Measurements from ENCODE around the gene MRPL32.
A peak's percentile ranks its signal among the peaks of the same experiment; 100 is the strongest.

The MRPL32 gene

DNA sequence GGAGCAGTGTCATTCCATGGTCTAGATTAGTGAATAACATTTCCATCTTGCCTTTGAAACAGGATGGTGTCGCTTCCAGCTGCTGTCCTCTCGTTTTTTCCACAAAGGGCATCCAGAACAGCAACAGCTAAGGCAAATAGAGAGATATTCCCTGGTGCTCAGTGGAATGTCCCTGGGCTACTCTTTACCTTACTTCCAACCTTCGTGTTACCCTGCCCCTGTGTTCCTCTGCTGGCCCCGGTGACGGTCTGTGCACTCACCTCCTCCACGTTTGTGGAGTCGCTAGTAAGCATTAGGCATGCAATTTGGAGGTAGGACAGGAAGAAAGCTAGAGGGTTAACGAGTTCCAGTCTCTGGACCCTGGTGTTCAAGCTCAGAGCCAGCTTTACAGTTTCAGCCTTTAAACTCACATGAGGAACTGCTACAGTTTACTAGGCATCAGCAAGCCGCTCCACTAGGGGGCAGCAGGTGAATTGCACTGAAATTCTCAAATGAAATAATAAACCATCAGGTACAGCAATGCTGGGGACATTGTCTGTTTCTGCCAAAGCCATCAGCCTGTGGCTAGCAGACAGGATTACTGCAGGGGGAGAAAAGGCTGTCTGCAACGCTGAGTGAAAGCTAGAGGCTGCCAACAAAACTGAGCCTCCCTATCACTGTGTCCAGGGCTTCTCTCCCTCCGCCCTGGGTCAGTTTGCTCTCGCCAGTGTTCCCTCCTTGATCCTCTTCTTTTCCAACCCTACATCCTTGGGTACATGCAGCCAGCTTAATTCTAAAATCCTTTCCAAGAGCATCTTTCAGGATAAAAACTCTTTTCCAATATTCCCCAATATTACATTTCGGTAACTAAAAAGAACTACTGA is 9.0 kb downstream of the MRPL32 start:
- H3K9ac ChIP-seq (ENCODE audit: low read length), result no peak overlapping the region
- H3K9me3 ChIP-seq (replicated peaks; ENCODE audit: insufficient read depth, low read length), result no peaks in the 10 kb centered on the region
- no peaks in the 10 kb centered on the region for H4K20me1 ChIP-seq (ENCODE audit: insufficient read depth, low read length)
- H3K4me3 ChIP-seq (ENCODE audit: low read length), result no peak overlapping the region
- no peaks in the 10 kb centered on the region for H3K27me3 ChIP-seq (replicated peaks; ENCODE audit: insufficient read depth, low read length)
- H3K36me3 ChIP-seq (replicated peaks; ENCODE audit: insufficient read depth, low read length), result peaks cover 10% of the 10 kb centered on the region
- H3K4me2 ChIP-seq (ENCODE audit: low read depth, low read length), result no peak overlapping the region
- H3K4me1 ChIP-seq (ENCODE audit: low read length), result peaks cover 20% of the 10 kb centered on the region
- H3K27ac ChIP-seq (ENCODE audit: low read length), result no peak overlapping the region
- peak; percentile 83 for DNase-seq
- H3K9me2 ChIP-seq (replicated peaks; ENCODE audit: insufficient read depth, low read length), result no peaks in the 10 kb centered on the region
- H2AFZ ChIP-seq (ENCODE audit: low read length), result no peak overlapping the region
- H3F3A ChIP-seq (ENCODE audit: insufficient read depth, low read length), result peaks cover 10% of the 10 kb centered on the region
- peaks cover 9% of the 10 kb centered on the region for H3K79me2 ChIP-seq (ENCODE audit: low read length)
- no peak for TF ChIP-seq EZH2 (optimal IDR thresholded peaks at IDR 0.05; ENCODE audit: low read depth, low read length)
- no peak for TF ChIP-seq EZH2phosphoT487 (IDR thresholded peaks at IDR 0.05; ENCODE audit: low read length)
- TF ChIP-seq, protein P1, sequence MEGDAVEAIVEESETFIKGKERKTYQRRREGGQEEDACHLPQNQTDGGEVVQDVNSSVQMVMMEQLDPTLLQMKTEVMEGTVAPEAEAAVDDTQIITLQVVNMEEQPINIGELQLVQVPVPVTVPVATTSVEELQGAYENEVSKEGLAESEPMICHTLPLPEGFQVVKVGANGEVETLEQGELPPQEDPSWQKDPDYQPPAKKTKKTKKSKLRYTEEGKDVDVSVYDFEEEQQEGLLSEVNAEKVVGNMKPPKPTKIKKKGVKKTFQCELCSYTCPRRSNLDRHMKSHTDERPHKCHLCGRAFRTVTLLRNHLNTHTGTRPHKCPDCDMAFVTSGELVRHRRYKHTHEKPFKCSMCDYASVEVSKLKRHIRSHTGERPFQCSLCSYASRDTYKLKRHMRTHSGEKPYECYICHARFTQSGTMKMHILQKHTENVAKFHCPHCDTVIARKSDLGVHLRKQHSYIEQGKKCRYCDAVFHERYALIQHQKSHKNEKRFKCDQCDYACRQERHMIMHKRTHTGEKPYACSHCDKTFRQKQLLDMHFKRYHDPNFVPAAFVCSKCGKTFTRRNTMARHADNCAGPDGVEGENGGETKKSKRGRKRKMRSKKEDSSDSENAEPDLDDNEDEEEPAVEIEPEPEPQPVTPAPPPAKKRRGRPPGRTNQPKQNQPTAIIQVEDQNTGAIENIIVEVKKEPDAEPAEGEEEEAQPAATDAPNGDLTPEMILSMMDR (IDR thresholded peaks at IDR 0.05; ENCODE audit: low read length), result peak; percentile 94

DNA sequence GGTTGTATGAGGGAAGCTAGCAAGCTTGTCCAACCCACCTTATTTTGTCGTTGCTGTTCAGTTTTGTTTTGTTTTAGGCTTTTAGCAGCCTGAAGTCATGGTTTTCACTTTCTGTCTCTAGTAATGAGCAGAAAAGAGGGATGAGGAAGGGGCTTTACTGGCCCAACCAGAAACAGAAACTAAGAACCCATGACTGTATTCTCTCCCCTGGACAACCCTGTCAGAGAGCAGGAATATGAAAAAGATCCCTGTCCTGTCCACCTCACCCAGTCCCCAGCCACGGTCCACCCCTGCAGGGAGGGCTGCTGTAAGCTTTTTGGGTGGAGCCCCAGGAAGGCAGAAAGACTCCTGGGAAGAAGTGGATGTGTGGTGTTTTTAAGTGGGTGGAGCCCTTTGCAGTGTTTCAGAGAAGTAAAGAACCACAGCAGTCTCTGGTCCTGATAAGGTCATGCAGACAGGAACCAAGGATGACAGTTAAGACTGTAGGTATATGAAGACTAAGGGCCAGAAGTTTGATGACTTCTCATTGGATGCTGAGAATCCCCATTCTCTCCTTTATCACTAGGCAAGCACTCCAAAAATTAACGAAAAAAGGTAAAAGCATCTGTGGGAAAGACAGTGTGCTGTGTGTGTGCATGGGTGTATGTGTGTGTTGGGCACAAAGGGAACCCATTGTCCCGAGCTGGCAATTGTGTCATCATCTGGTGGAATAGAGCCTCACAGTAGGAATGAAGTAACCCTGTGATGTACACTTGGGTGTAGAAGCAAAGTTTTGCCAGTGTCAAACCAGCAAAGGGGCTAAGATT is 13.8 kb downstream of the MRPL32 start:
- no peaks in the 10 kb centered on the region for H3K27me3 ChIP-seq (replicated peaks; ENCODE audit: insufficient read depth, low read length)
- H3K9me3 ChIP-seq (replicated peaks; ENCODE audit: insufficient read depth, low read length), result no peaks in the 10 kb centered on the region
- H3K9me2 ChIP-seq (replicated peaks; ENCODE audit: insufficient read depth, low read length), result no peaks in the 10 kb centered on the region
- no peaks in the 10 kb centered on the region for H4K20me1 ChIP-seq (ENCODE audit: insufficient read depth, low read length)
- no peak for TF ChIP-seq EZH2 (optimal IDR thresholded peaks at IDR 0.05; ENCODE audit: low read depth, low read length)
- no peak for TF ChIP-seq EZH2phosphoT487 (IDR thresholded peaks at IDR 0.05; ENCODE audit: low read length)
- TF ChIP-seq, protein P1 (IDR thresholded peaks at IDR 0.05; ENCODE audit: low read length), result no peak
- H3K36me3 ChIP-seq (replicated peaks; ENCODE audit: insufficient read depth, low read length), result no peaks in the 10 kb centered on the region
- H3K4me3 ChIP-seq (ENCODE audit: low read length), result peak overlapping the region; percentile 55
- H2AFZ ChIP-seq (ENCODE audit: low read length), result peak overlapping the region; percentile 71
- peak overlapping the region; percentile 37; the same call in 1 of the 2 replicates for H3K9ac ChIP-seq (ENCODE audit: low read length)
- H3K4me1 ChIP-seq (ENCODE audit: low read length), result peaks cover 33% of the 10 kb centered on the region
- DNase-seq, result peak; percentile 64
- no peaks in the 10 kb centered on the region for H3K79me2 ChIP-seq (ENCODE audit: low read length)
- peak overlapping the region; percentile 79 for H3K4me2 ChIP-seq (ENCODE audit: low read depth, low read length)
- H3K27ac ChIP-seq (ENCODE audit: low read length), result peak overlapping the region; percentile 64; the same call in 1 of the 2 replicates
- H3F3A ChIP-seq (ENCODE audit: insufficient read depth, low read length), result peaks cover 14% of the 10 kb centered on the region

DNA sequence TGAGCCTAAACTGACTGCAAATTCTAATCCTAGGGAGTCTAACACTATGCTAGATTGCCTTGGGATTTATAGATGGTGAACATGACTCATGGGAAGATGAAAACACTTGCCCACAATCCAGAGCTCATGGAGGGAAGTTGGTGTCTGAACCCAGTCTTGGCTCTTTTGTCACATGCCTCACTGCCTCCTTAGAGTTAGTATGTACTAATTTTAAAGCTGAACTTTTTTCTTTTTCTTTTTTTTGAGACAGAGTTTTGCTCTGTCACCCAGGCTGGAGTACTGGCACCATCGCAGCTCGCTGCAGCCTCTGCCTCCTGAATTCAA is 14.4 kb downstream of the MRPL32 start:
- no peaks in the 10 kb centered on the region for H3K9me3 ChIP-seq (replicated peaks; ENCODE audit: insufficient read depth, low read length)
- H3K9ac ChIP-seq (ENCODE audit: low read length), result no peak overlapping the region
- H3K9me2 ChIP-seq (replicated peaks; ENCODE audit: insufficient read depth, low read length), result no peaks in the 10 kb centered on the region
- no peak overlapping the region for H3K4me3 ChIP-seq (ENCODE audit: low read length)
- H4K20me1 ChIP-seq (ENCODE audit: insufficient read depth, low read length), result no peaks in the 10 kb centered on the region
- peak overlapping the region; percentile 79; the same call in 1 of the 2 replicates for H3K4me2 ChIP-seq (ENCODE audit: low read depth, low read length)
- H3K79me2 ChIP-seq (ENCODE audit: low read length), result no peaks in the 10 kb centered on the region
- no peak for DNase-seq
- peaks cover 14% of the 10 kb centered on the region for H3F3A ChIP-seq (ENCODE audit: insufficient read depth, low read length)
- H3K27ac ChIP-seq (ENCODE audit: low read length), result peak overlapping the region; percentile 64; the same call in 1 of the 2 replicates
- TF ChIP-seq, protein P1 (IDR thresholded peaks at IDR 0.05; ENCODE audit: low read length), result no peak
- TF ChIP-seq EZH2phosphoT487 (IDR thresholded peaks at IDR 0.05; ENCODE audit: low read length) (no peak), EZH2 (optimal IDR thresholded peaks at IDR 0.05; ENCODE audit: low read depth, low read length) (no peak)
- H2AFZ ChIP-seq (ENCODE audit: low read length), result peak overlapping the region; percentile 71
- peaks cover 27% of the 10 kb centered on the region for H3K4me1 ChIP-seq (ENCODE audit: low read length)
- no peaks in the 10 kb centered on the region for H3K36me3 ChIP-seq (replicated peaks; ENCODE audit: insufficient read depth, low read length)
- no peaks in the 10 kb centered on the region for H3K27me3 ChIP-seq (replicated peaks; ENCODE audit: insufficient read depth, low read length)

All from MM.1S (cell line).